LHCN-M2 (cell line): Measurements from ENCODE around the gene DLEC1. TPM values are rescaled to one million over a fixed set of nuclear protein-coding genes. Genes with fewer than 3 reads are reported as not detected.

Experiments
- DNase-seq: peaks from one replicate; pipeline ENCODE4 v3.0.0-alpha.2; 2012; ENCODE audit warnings: low read depth
- total RNA-seq: library from RNA; depleted of rRNA; stranded (reverse); fragments of >200 nt; gene quantifications from 2 replicates; pipeline ENCODE4 v1.2.3, GENCODE V29; 2014

The DLEC1 gene
- total RNA-seq, 1 experiment from 2014 or later: not detected

DNA sequence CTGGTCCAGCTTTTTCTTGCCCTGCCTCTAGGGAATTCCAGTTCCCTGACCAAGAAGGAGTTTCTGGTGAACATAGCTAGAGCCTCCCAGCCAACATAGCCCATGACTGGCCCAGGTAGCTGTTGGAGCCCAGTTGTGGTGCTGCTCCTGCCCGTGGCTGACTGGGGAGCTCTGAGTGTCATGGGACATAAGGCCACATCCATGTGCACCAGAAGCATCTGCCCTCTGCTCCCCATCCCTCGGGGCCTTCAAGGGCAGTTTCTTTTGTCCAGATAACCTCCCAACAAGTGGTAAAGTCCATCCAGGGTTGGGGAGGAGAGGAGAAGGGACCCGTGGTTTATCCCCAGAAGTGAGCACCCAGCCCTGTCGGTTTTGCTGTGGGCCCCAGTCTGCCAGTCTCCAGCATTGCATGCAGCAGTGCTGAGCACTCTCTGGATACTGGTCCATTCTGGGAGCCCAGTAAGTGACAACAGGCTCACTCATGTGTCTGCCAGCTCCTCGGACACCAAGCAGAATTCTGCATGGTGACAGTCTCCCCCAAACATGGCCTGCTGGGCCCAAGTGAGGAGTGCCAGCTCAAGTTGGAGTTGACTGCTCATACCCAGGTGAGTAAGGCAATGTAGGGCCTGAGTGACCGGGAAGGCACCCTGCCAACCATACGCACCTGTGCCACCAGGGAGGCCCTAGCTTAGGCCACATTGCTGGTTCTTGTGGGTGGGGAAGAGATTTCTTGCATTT lies 69.1 kb downstream of the DLEC1 start:
- DNase-seq: no peak

DNA sequence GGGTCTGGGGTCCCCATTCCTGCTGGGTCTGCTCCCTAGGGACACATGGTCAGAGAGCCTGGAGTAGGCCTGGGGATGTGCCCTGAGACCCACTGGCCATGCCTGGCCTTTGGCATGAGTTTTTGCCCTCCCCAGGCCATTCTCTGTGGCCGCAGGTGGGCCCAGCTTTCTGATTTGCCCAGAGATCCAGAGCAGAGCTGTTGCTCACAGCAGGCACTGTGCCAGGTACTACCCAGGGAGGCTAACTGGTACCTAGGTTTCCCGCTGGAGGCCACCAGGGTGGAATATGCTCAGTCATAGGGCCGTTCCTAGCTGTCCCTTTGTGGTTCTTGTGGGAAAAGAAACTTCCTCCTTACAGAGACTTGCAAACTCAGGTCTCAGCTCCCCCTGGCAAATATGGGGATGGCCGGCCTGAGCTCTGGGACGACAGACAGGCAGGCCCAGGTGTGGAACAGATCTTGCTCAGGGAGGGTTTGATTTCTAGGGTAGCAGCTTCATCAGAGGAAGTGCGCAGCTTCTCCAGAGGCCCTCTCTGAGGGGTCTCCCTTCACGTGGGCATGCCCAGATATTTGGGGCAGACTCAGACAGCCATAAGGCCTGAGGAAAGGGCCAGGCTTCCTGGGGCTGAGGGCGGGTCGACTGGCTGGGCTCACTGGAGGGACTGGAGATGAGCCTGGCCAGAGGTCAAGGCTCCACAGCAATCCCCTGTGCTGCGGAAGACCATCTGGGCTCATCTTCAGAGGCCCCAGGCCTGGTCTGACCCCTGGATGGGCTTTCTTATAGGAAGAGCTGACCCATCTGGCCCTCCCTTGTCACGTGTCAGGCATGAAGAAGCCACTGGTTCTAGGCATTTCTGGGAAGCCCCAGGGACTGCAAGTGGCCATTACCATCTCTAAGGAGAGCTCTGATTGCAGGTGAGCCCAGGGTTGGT lies 69.9 kb downstream of the DLEC1 start:
- DNase-seq: no peak

DNA sequence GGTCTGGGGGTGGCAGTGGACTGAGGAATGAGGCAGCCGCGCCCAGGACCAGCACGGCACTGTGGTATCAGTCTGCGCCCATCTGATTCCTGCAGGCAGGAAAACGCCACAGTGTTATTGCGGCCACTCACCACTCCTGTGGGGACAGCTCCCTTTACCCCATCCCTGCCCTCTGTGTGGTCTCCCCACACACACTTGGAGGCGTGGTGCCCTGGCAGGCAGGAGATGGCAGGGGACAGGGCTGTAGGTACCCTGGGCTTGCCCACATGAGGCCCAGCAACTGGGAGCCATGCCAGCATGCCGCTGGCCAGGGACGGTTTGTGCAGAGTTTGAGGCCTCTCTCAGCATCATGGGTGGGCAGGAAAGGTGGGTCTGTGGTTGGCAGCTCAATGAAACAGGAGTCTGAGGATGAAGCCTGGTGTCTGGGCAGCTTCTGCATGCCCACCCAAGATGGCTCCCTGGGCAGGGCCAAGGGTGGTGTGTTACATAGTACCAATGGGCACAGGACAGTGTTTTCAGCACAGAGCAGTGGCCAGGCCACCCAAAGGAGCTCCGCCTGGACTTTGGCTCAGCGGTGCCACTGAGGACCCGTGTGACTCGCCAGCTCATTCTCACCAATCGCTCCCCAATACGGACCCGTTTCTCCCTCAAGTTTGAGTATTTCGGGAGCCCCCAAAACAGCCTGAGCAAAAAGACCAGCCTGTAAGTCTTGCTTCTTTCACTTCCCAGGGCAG lies 70.7 kb downstream of the DLEC1 start:
- no peak for DNase-seq

DNA sequence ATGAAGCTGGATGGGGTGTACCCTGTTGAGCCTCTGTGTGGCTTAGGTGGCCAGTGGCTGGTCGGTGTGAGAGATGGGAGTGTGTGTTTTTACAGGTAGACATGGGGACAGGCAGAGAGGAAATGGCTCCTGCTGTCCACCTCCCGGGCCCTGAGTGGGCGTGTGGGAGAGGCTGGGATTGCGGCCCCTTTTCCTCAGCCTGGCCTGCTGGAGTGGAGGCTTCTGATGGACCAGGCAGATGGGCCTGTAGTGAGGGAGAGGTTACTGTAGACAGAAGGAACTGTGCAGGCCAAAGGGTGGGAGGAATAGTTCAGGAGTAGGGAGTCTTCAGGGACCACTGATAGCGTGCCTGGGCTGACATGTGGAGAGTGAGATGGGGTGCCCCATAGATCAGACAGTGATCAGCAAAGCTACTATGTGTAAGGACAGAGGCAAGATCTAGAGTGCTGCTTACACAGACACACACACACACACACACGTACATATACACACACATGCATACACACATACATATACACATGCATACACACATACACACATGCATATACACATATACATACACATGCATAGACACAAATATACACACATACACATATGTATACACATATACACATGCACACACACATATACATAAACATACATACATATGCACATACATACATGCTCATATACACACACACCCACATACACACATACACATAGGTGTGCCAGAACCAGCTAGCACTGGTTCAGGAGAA lies 71.5 kb downstream of the DLEC1 start:
- DNase-seq: no peak

DNA sequence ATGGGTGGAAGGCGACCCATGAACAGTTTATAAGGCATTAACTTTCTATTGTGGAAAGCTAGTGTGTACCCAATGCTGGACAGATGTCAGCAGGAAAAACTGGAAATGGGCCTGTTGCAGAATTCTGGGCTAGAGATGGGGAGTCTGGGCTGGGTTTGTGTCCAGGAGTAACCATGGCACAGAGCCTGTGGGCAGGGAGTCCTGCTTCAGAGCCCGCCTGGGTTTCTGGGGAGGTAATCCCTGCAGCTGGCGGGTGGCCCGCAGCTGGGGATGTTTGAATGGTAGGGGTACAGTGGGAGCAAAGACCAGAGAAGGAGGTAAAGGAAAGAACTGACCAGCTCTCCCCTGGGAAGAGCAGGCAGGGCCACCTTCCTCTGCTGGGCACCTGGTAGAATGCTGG lies 72.2 kb downstream of the DLEC1 start:
- no peak for DNase-seq

DNA sequence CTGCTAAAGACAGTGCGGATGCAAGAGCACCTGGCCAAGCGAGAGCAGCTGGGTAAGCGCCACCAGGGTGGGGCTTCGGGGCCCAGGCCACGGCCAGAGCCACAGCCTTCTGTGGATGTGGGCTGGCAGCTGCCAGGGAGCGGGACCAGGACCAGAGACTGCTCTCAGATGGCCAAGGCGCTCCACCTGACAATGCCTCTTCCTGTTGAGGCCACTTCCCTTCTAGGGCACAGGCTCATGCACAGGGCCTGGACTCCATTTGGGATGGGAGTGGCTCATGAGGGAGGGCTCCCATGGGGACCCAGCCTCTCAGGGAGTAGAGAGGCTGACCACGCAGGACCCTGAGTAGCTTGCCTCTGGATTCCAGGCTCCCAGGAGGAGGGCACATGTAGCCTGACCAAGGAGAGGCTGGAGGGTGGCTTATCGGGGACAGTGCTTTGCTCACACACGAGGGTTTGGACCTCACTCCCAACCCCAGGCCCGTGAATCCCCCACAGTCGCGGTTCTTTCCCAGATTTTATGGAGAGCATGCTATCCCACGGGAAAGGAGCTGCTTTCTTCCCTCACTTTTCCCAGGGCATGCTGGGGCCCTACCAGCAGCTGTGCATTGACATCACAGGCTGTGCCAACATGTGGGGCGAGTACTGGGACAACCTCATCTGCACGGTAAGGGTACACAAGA lies 72.8 kb downstream of the DLEC1 start:
- no peak for DNase-seq

DNA sequence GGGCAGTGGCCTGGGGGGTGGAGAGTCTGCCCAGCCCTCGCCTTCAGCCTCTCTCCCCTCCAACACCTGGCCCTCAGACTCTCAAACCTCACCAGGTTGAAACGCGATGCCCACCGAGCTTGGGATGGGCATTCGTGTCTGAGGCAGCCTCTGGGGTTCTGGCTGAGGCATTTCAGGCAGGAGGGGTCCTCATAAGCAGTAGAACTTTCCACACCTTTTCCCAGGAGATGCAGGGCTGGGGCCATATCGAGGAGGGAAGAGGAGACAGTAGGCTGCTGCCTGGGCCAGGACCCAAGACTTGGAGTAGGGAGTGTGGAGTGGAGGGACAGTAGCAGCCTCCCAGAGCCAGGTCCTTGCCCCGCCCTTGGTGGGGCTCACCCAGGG lies 73.4 kb downstream of the DLEC1 start:
- DNase-seq: no peak

DNA sequence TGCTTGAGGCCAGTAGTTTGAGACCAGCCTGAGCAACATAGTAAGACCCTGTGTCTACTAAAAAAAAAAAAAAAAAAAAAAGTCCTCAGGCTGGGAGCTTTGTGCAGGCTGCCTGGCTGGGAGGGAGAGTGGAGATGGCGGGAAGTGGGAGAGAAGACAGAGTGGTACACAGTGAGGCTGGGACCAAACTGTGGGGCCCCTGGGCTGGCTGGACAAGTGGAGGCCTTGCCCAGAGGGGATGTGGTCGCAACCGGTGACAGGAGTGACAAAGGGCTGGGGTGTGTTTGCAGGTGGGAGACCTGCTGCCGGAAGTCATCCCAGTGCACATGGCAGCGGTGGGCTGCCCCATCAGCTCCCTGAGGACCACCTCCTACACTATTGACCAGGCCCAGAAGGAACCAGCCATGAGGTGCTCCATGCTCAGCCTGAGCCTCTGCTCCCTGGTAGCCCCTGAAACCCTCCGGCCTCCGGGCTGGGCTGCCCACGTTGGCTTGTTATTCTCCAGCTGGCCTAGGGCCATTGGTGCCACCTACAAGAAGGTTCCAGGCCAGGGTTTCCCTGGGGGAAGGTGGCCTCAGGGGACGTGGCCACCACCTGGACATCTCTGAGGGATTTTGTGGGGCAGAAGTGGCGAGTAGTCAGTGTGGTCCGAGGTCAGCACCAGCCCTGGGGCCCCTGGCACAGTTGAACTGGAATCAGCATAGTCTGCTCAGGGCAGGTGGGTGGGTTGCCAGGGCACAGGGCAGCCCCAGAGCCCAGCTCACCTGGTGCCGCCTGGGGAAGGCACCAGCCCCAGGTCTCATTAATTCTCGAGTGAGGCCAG lies 75.3 kb downstream of the DLEC1 start:
- no peak for DNase-seq

DNA sequence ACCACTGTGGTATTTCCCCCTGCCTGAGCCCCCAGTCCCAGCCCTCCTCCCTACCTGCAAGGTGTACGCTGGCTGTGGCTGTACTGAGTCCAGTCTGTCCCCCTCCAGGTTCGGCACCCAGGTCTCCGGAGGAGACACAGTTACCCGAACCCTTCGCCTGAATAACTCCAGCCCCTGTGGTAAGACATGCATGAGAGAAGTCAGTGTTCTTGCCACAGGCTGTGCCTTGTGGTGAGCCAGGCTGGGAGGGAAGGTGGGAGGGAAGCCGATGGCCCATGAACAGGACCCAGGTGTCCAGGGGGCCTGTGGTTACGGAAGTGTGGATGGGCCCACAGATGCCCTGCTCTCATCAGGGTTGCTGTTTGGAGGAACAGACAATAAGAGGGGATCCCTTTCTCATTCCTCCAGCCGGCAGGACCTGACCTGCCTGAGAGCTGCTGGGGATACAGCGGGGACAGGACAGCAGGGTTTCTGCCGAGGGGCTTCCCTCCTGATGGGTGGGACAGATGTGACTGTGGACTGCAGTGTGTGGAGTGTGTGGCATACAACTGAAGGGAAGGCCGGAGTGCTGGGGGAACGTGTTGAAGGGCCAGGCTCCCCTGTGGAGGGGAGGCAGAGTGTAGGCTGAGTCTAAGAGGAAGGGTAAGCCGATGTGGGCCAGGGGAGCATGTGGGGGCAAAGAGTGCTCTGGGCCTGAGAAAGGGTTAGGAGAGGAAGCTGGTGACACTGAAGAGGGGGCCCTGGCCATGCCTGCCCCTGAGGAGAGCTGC lies 76.1 kb downstream of the DLEC1 start:
- no peak for DNase-seq

DNA sequence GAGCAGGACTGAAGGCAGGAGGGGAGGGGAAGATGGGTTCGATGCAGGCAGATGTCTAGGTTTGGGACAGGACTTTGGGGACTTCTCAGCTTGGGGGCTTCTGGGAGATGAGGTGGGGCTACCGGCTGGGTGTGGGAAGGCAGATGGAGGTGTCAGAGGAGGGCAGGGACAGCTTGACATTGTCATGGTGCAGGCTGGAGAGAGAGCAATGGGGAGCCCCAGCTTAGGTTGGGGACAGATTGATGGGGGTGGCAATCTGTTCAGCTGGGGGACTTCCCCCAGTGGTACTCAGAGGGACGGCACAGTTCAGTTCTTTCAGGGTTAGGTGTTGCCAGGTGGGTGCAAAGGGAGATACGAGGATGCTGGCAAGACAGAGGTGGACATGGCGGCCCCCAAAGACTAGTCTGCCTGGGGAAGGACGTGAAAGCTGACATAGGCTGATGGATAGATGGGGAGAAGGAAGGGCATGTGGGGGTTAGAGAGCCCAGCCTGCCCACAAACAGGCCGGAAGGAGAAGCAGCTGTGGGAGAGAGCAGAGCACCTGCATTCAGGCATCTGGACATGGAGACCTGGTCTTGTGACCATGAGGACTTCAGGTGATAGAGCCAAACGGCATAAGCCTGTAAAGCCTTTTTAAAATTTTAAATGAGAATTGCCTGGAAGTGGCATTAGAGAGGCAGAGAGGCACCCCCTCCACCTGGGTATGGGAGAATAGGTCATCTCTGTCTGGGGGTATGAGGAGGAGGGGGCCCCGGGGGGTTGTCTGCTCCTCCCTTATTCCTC lies 76.8 kb downstream of the DLEC1 start:
- no peak for DNase-seq

DNA sequence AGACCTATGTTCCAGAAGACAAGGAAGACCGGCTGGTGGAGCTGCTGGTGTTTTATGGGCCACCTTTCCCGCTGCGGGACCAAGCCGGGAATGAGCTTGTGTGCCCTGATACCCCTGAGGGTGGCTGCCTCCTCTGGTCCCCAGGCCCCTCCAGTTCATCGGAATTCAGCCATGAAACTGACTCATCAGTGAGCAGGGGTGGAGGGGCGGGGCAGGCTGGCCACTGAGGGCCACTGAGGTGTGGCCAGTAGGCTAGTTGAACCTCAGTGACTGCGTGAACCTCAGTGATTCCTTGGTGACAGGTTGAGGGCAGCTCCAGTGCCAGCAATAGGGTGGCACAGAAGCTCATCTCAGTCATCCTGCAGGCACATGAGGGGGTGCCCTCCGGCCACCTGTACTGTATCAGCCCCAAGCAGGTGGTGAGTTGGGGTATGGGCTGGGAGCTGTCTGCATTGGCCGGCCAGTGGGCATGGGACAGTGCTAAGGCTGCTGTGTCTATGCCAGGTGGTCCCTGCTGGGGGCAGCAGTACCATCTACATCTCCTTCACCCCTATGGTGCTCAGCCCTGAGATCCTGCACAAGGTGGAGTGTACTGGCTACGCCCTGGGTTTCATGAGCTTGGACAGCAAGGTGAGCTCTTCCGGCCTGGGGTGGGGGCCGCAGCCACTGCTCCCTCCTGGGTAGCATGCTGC lies 77.6 kb downstream of the DLEC1 start:
- no peak for DNase-seq

DNA sequence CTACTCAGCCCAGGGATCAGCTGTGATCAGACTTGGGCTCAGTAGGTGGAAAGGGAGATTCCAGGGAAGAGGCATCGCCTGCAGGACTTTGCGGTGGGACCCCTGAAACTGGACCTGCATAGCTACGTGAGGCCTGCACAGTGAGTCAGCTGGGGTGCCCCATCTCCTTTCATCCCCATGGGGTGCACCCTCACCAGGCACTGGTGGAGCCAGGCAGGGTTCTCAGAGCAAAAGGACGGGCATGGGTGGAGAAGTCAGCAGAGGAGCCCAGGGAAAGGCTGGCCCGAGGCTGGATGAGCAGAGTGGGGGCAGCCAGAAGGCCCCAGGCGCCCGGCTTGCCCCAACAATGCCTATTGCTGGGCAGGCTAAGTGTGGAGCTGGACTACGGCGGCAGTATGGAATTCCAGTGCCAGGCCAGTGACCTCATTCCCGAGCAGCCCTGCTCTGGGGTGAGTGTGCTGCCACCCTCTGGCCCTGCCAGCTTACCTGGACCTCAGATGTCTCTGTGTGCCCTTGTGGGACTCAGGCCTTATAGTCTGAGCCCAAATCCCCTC lies 78.2 kb downstream of the DLEC1 start:
- no peak for DNase-seq

DNA sequence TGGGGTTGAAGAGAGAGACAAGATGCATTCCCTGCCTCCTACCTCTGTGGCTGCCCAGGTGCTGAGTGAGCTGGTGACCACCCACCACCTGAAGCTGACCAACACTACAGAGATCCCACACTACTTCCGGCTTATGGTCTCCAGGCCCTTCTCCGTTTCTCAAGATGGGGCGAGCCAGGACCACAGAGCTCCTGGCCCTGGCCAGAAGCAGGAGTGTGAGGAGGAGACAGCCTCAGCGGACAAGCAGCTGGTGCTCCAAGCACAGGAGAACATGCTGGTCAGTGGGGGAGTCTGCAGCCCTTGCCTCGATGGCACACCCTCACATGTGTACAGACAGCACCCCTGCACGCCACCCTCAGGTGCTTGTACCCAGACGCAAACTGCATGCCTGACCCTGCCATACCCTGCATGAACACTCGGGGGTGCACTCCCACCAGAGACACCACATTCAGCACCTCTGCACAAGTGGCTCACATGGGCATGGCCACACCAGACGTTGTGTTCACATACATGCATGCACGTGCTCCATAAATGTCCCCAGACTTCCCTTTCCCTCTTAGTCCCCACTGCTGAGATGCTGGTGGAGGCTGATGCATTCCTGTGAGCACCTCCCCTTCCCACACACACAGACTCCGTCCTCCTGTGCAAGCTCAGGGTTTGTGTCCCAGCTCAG lies 78.9 kb downstream of the DLEC1 start:
- DNase-seq: peak; percentile 54

DNA sequence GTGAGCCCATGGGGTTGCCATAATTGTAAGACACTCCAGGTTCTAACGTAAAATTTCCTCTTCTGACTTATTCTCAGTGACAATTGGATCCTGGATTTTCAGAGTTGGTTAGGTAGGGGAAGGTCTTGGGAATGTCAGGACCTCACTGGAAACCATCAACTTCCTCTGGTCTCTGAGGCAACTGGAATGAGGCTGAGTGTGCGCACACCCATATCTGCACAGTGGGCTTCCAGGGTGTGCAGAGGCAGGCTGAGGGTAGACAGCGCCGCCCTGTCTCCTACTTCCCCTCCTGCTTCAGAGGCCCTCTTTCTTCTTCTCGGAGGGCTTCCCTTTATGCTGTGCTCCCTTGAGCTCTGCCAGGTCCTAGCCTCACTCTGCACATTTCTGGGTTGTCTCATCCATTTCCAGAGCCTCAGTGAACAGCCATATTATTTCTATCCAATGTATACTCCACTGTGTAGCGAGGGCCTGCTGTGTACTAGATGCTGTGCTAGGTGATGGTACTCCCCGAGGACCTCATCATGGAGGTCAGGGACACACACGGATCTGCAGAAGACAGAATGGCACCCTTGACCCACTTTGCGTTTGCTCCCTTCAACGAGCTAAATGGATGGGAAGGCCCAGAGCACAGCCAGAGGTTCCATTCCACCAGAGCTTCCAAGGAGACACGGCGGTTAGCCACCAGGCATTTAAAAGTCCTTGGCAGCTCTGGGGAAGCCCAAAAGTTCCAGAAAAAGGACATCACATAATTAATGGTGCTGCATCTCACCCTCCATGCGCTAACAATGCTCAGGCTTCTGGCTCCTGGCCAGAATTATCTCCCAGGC lies 79.6 kb downstream of the DLEC1 start:
- no peak for DNase-seq

DNA sequence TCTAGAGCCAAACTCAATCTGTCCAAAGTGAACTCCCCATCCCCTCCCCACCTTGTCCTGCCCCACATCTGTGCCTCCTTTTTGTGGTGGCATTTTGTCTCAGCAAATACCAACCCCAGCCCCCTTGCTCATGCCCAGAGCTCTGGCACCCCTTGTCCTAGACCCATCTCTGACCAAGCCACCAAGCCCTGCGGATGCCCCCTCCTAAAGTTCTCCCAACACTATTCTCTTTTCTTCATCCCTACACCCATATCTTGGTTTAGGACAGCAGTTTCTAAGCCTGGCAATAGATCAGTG lies 80.2 kb downstream of the DLEC1 start:
- DNase-seq: no peak
